H9 (cell line): ENCODE results near the gene ISG15. TPM values are rescaled to one million over a fixed set of nuclear protein-coding genes. Genes with fewer than 3 reads are reported as not detected.

Source experiments
- DNase-seq: peaks from one replicate; pipeline ENCODE4 v3.0.0-alpha.2; 2017
- H2AFZ ChIP-seq: one replicate; pipeline ENCODE4 v1.6.1; 2013; ENCODE audit warnings: mild to moderate bottlenecking, low read length, control low read depth, moderate library complexity
- H2AK5ac ChIP-seq: 2 replicates; pipeline ENCODE4 v1.6.1; 2013; ENCODE audit warnings: low read length, control low read depth, mixed read lengths; ENCODE audit not compliant: insufficient read length
- H2BK120ac ChIP-seq: one replicate; pipeline ENCODE4 v1.6.1; 2013; ENCODE audit warnings: low read depth, mild to moderate bottlenecking, low read length, control low read depth, inconsistent platforms; ENCODE audit not compliant: poor library complexity, severe bottlenecking
- H2BK12ac ChIP-seq: 2 replicates; pipeline ENCODE4 v1.6.1; 2013; ENCODE audit warnings: low read length, control low read depth, mixed read lengths, low read depth; ENCODE audit not compliant: insufficient read length
- H2BK15ac ChIP-seq: 2 replicates; pipeline ENCODE4 v1.6.1; 2013; ENCODE audit warnings: low read depth, low read length, control low read depth
- H2BK20ac ChIP-seq: one replicate; pipeline ENCODE4 v1.6.1; 2013; ENCODE audit warnings: low read depth, mild to moderate bottlenecking, low read length, control low read depth, inconsistent platforms; ENCODE audit not compliant: poor library complexity, severe bottlenecking
- H2BK5ac ChIP-seq: 2 replicates; pipeline ENCODE4 v1.6.1; 2013; ENCODE audit warnings: low read length, control low read depth, mixed read lengths; ENCODE audit not compliant: insufficient read length
- H3K14ac ChIP-seq: 2 replicates; pipeline ENCODE4 v1.6.1; 2013; ENCODE audit warnings: low read length, control low read depth; ENCODE audit not compliant: insufficient read depth
- H3K18ac ChIP-seq: 2 replicates; pipeline ENCODE4 v1.6.1; 2013; ENCODE audit warnings: low read depth, mild to moderate bottlenecking, mixed read lengths, low read length, control low read depth; ENCODE audit not compliant: insufficient read length
- H3K23ac ChIP-seq: 2 replicates; pipeline ENCODE4 v1.6.1; 2013; ENCODE audit warnings: low read length, control low read depth, mixed read lengths, low read depth; ENCODE audit not compliant: insufficient read length
- H3K23me2 ChIP-seq: 2 replicates; pipeline ENCODE4 v1.6.1; 2013; ENCODE audit warnings: low read depth, mild to moderate bottlenecking, mixed read lengths, low read length, control low read depth; ENCODE audit not compliant: insufficient read length, poor library complexity, severe bottlenecking
- H3K27ac ChIP-seq: 2 replicates; pipeline ENCODE4 v1.5.1; 2013; ENCODE audit warnings: low read length, control low read depth, mixed read lengths, low read depth; ENCODE audit not compliant: insufficient read length
- H3K27me3 ChIP-seq: 2 replicates; pipeline ENCODE4 v1.6.1; 2013; ENCODE audit warnings: low read length, control low read depth, inconsistent platforms; ENCODE audit not compliant: insufficient read depth
- H3K4ac ChIP-seq: 2 replicates; pipeline ENCODE4 v1.6.1; 2013; ENCODE audit warnings: low read depth, mild to moderate bottlenecking, control low read depth, inconsistent platforms, low read length, moderate library complexity
- H3K4me1 ChIP-seq: 2 replicates; pipeline ENCODE4 v1.6.1; 2013; ENCODE audit warnings: low read length, control low read depth, inconsistent platforms; ENCODE audit not compliant: insufficient read depth
- H3K4me2 ChIP-seq: 2 replicates; pipeline ENCODE4 v1.6.1; 2013; ENCODE audit warnings: low read length, control low read depth, mixed read lengths; ENCODE audit not compliant: insufficient read length, insufficient read depth
- H3K56ac ChIP-seq: 2 replicates; pipeline ENCODE4 v1.6.1; 2013; ENCODE audit warnings: low read depth, mild to moderate bottlenecking, mixed read lengths, low read length, control low read depth; ENCODE audit not compliant: insufficient read length
- H3K79me1 ChIP-seq: 2 replicates; pipeline ENCODE4 v1.6.1; 2013; ENCODE audit warnings: low read depth, mild to moderate bottlenecking, moderate library complexity, low read length, control low read depth, inconsistent platforms; ENCODE audit not compliant: insufficient read depth, poor library complexity, severe bottlenecking
- H3K79me2 ChIP-seq: 2 replicates; pipeline ENCODE4 v1.6.1; 2013; ENCODE audit warnings: low read length, control low read depth, inconsistent platforms; ENCODE audit not compliant: insufficient read depth
- H3K9ac ChIP-seq: 2 replicates; pipeline ENCODE4 v1.6.1; 2013; ENCODE audit warnings: low read length, control low read depth, mixed read lengths; ENCODE audit not compliant: insufficient read length; ENCODE audit errors: extremely low read depth
- H3K9me3 ChIP-seq: one replicate; pipeline ENCODE4 v1.6.1; 2013; ENCODE audit warnings: low read depth, low read length, inconsistent platforms; ENCODE audit not compliant: control insufficient read depth
- H3T11ph ChIP-seq: one replicate; pipeline ENCODE4 v1.6.1; 2013; ENCODE audit warnings: mild to moderate bottlenecking, low read length, control low read depth, inconsistent platforms
- H4K20me1 ChIP-seq: one replicate; pipeline ENCODE4 v1.6.1; 2013; ENCODE audit not compliant: control insufficient read depth, insufficient read length, insufficient read depth
- H4K5ac ChIP-seq: 2 replicates; pipeline ENCODE4 v1.6.1; 2013; ENCODE audit warnings: low read depth, mild to moderate bottlenecking, mixed read lengths, low read length, control low read depth; ENCODE audit not compliant: insufficient read length
- H4K8ac ChIP-seq: replicated peaks from 2 replicates; pipeline ENCODE4 v1.6.1; 2013; ENCODE audit warnings: low read length, control low read depth, mixed read lengths, low read depth; ENCODE audit not compliant: insufficient read length
- H4K91ac ChIP-seq: 2 replicates; pipeline ENCODE4 v1.6.1; 2013; ENCODE audit warnings: low read depth, mild to moderate bottlenecking, moderate library complexity, mixed read lengths, low read length, control low read depth; ENCODE audit not compliant: insufficient read length
- H3K27ac Mint-ChIP-seq, 3 experiments: 2 replicates in 2 of 3; 3 replicates in 1 of 3; pipeline ENCODE4 v1.8.0; 2020 to 2021; ENCODE audit warnings: mixed read lengths in 3 of 3, mild to moderate bottlenecking in 1 of 3, moderate library complexity in 1 of 3
- H3K27me3 Mint-ChIP-seq: 2 replicates; pipeline ENCODE4 v1.8.0; 2021; ENCODE audit warnings: low read depth, mild to moderate bottlenecking, moderate library complexity, mixed read lengths
- H3K36me3 Mint-ChIP-seq, 3 experiments: 2 replicates in 2 of 3; 3 replicates in 1 of 3; pipeline ENCODE4 v1.8.0; 2020 to 2021; ENCODE audit warnings: low read depth in 3 of 3, mixed read lengths in 3 of 3; ENCODE audit not compliant: insufficient read depth in 1 of 3
- H3K4me1 Mint-ChIP-seq, 2 experiments: 2 replicates each; pipeline ENCODE4 v1.8.0; 2020; ENCODE audit warnings: mixed read lengths in 2 of 2
- H3K4me3 Mint-ChIP-seq, 2 experiments: 2 replicates in 1 of 2; 3 replicates in 1 of 2; pipeline ENCODE4 v1.8.0; 2020 to 2021; ENCODE audit warnings: mild to moderate bottlenecking in 2 of 2, mixed read lengths in 2 of 2, moderate library complexity in 1 of 2
- H3K9me3 Mint-ChIP-seq, 2 experiments: 2 replicates in 1 of 2; 3 replicates in 1 of 2; pipeline ENCODE4 v1.8.0; 2020; ENCODE audit warnings: mild to moderate bottlenecking in 2 of 2, mixed read lengths in 2 of 2, moderate library complexity in 1 of 2
- WGBS: extraction: QIAGEN DNeasy Blood & Tissue Kit; methylation state at CpG from one replicate; pipeline ENCODE4 v1.1.7; 2013; ENCODE audit warnings: missing lambda C conversion rate, low lambda C conversion rate, mixed read lengths; ENCODE audit not compliant: insufficient read length; ENCODE audit errors: extremely low coverage; 5-methylcytosine and 5-hydroxymethylcytosine counted together
- total RNA-seq: library from RNA; stranded (reverse); gene quantifications from 2 replicates; pipeline ENCODE4 v1.2.1, GENCODE V29; 2021
- TF ChIP-seq, protein P1 (sequence below): fragments of 200-600 bp; sonication (generic); conservative IDR thresholded peaks from 3 replicates; pipeline ENCODE4 v1.8.0; 2021; ENCODE audit warnings: antibody characterized with exemption, mild to moderate bottlenecking

ISG15 gene
- total RNA-seq, 1 experiment from 2014 or later = 39.7 TPM

DNA sequence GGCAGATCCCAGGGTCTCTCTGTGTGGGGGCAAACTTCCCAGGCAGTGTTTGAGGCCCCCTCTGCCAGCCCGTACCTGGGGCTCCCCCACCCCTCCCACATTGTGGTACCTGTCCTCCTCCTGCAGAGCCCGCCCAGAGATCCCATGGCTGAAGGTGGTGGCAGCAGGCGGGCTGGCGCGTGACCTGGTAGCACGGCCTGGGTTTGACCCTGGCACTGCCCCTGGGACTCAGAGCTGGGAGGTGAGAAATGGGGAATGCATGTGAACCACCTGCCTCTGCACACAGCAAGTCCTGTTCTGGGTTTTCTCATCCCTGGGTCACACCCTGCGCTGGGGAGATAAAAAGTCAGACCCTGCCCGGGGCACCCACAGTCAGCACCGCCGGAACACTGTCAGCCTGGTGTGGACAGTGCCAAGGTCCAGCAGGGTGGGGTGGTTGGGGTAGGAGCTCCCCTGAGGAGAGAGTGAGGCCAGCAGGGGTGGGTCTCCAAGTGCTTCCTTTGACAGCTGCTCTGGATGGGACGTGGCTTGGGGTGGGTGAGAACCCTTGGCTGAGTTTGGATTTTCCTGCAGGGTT, 18.4 kb downstream of the ISG15 start:
- Histone ChIP-seq H3K27me3 (no peaks in the 10 kb centered on the region; the same call in 1 of the 2 replicates), H4K91ac (no peak overlapping the region), H2BK15ac (no peak overlapping the region), H2BK120ac (no peak overlapping the region), H3K79me1 (no peaks in the 10 kb centered on the region), H3K9ac (no peak overlapping the region), H3K9me3 (no peaks in the 10 kb centered on the region), H2BK5ac (no peak overlapping the region), H4K20me1 (no peaks in the 10 kb centered on the region), H3K18ac (no peak overlapping the region), H3K4me1 (peaks cover 4% of the 10 kb centered on the region; the same call in 1 of the 2 replicates), H3K27ac (no peak overlapping the region), H4K8ac (no peak overlapping the region), H3K23me2 (peaks cover 10% of the 10 kb centered on the region), H2BK12ac (no peak overlapping the region), H3T11ph (no peak overlapping the region), H3K4ac (no peak overlapping the region), H3K56ac (no peak overlapping the region), H2AK5ac (no peak overlapping the region), H2AFZ (no peak overlapping the region), H4K5ac (no peak overlapping the region), H3K4me2 (no peak overlapping the region), H3K23ac (no peak overlapping the region), H3K79me2 (no peaks in the 10 kb centered on the region), H3K14ac (no peak overlapping the region), H2BK20ac (no peak overlapping the region)
- TF ChIP-seq, protein P1, sequence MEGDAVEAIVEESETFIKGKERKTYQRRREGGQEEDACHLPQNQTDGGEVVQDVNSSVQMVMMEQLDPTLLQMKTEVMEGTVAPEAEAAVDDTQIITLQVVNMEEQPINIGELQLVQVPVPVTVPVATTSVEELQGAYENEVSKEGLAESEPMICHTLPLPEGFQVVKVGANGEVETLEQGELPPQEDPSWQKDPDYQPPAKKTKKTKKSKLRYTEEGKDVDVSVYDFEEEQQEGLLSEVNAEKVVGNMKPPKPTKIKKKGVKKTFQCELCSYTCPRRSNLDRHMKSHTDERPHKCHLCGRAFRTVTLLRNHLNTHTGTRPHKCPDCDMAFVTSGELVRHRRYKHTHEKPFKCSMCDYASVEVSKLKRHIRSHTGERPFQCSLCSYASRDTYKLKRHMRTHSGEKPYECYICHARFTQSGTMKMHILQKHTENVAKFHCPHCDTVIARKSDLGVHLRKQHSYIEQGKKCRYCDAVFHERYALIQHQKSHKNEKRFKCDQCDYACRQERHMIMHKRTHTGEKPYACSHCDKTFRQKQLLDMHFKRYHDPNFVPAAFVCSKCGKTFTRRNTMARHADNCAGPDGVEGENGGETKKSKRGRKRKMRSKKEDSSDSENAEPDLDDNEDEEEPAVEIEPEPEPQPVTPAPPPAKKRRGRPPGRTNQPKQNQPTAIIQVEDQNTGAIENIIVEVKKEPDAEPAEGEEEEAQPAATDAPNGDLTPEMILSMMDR = no peak
- no peak for DNase-seq
- H3K27ac Mint-ChIP-seq = peak overlapping the region in 2 of 3 experiments; percentile 18 to 85; a peak in 3 of 7 replicates
- H3K36me3 Mint-ChIP-seq = peaks cover 5 to 21% (median 13%) of the 10 kb centered on the region in 3 experiments; a peak in 6 of 7 replicates
- H3K27me3 Mint-ChIP-seq = peaks cover 22% of the 10 kb centered on the region
- H3K9me3 Mint-ChIP-seq = no peaks in the 10 kb centered on the region
- H3K4me1 Mint-ChIP-seq = peaks cover 9 to 17% of the 10 kb centered on the region in 2 experiments
- WGBS = no CpG with 5 or more reads among the region's 11 CpGs
- peak overlapping the region; percentile 52 to 70; a peak in 2 of 5 replicates for H3K4me3 Mint-ChIP-seq
